ENCODE data around the gene TOP2B.

DNA sequence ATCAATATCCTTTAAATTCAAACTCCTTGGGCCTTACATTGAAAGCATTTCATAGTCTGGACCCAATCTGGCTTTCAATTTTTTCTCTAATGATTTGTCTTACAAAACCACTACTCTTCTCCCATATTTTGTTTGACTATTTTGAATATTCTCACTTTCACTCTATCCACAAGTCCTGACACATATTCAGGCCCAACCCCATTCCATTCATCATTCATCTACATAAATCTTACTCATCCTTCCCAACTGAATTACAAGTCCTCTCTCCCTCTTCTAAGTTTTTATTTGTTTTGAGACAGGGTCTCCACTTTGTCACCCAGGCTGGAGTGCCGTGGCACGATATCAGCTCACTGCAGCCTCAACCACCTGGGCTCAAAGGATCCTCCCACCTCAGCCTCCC lies 43.6 kb downstream of the TOP2B start:
- TF ChIP-seq TAF1 (conservative IDR thresholded peaks at IDR 0.05) (no peak), JUND (IDR thresholded peaks at IDR 0.05) (no peak)
- TF ChIP-seq, protein P1, sequence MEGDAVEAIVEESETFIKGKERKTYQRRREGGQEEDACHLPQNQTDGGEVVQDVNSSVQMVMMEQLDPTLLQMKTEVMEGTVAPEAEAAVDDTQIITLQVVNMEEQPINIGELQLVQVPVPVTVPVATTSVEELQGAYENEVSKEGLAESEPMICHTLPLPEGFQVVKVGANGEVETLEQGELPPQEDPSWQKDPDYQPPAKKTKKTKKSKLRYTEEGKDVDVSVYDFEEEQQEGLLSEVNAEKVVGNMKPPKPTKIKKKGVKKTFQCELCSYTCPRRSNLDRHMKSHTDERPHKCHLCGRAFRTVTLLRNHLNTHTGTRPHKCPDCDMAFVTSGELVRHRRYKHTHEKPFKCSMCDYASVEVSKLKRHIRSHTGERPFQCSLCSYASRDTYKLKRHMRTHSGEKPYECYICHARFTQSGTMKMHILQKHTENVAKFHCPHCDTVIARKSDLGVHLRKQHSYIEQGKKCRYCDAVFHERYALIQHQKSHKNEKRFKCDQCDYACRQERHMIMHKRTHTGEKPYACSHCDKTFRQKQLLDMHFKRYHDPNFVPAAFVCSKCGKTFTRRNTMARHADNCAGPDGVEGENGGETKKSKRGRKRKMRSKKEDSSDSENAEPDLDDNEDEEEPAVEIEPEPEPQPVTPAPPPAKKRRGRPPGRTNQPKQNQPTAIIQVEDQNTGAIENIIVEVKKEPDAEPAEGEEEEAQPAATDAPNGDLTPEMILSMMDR (IDR thresholded peaks at IDR 0.05; ENCODE audit: low read depth, low read length, missing input control): no peak
